Measurements from ENCODE around the gene IVNS1ABP. TPM values are rescaled to one million over a fixed set of nuclear protein-coding genes. Genes with fewer than 3 reads are reported as not detected.
"Not testable (repeated sequence)": the region's sequence is repeated elsewhere in the genome, so short reads cannot be mapped to it uniquely, and the experiment has no call there.

Gene IVNS1ABP
- polyA plus RNA-seq (2013, experiment 1 of 2): 161 TPM
- 175 TPM for polyA plus RNA-seq (2013, experiment 2 of 2)

DNA sequence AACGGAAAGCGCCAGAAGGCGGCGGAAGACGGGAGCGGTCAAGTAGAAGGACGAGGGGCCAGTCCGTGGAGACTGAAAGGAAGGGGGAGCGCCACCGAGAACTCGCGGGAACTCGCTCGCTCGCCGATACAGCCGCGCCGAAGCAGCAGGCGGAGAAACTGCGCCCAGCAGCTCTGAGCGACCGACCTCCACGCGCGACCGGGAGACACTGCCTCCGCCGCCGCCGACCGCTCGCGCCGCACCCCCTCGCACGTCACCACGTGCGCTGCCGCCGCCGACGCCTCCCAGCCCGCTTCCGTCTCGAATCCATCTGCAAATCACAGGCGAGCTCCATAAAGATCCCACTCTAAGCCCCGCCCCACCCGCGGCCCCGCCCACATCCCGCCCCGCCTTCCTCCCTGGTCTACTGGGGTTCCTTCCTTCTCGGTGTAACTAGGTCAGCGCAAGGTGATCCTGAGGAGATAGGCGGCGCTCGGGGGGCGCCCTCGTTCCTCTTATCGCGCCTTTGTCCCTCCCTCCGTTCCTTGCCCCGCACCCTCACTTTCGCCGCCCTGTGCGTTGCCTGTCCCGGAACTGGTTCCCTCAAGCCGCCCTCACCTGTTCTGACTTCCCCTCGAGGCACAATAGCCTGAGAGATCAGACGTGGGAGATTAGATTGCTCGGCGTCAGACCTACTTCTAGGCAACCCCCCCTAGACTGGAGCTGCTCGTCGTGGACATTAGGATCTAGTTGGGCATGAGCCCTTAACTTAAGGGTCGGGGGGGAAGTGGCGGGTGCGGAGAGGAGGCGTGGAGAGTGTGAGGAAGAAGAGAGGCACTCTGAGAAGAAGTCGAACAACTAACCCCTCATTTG, at the start of gene IVNS1ABP:
Gene IVNS1ABP, minus strand, starts transcription at position 210 of the 852 bp plus-strand sequence. CDS start 7,750 bp downstream, outside the sequence.
- Histone ChIP-seq H3K4me3 (ENCODE audit: extremely low read depth, insufficient read depth, low read length, poor library complexity, severe bottlenecking) (peak within 1 kb of the TSS; percentile 93), H3K9me3 (ENCODE audit: control insufficient read depth, low read length) (no peaks in the 10 kb centered on the region), H3K4me1 (ENCODE audit: control insufficient read depth, insufficient read depth, low read length, poor library complexity, severe bottlenecking) (no peaks in the 10 kb centered on the region), H3K27ac (ENCODE audit: low read depth, low read length, severe bottlenecking) (peak within 1 kb of the TSS; percentile 94), H3K36me3 (ENCODE audit: control insufficient read depth, insufficient read depth, low read length) (peaks cover under 1% of the 10 kb centered on the region)
- WGBS, 2 experiments (ENCODE audit: insufficient coverage in 2 of 2): 1 to 2% methylated on average over 58 to 59 of the region's 80 CpGs

DNA sequence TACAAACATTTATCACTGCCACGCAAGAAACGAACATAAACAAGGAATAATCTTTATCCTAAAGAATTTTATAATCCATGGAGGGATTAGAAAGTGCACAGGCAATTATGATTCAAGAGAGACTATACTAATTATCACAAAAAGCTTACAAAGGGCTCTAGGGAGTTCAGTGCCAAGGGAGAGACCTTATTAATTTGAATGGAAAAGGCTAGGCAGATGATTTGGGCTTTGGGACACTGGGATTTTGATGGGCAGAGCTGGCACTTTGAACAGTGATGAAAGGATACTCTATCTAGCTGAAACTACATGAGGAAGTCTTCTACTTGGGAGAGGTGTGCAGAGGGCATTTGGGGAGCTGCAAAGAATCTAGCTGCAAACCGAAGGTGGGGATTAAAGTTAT, 48.9 kb upstream of the IVNS1ABP start:
- no peak overlapping the region for H3K27ac ChIP-seq (ENCODE audit: low read depth, low read length, severe bottlenecking)
- H3K4me1 ChIP-seq (ENCODE audit: control insufficient read depth, insufficient read depth, low read length, poor library complexity, severe bottlenecking): no peaks in the 10 kb centered on the region
- 86% methylated on average over 1 of the region's 3 CpGs for WGBS, 2 experiments (ENCODE audit: insufficient coverage in 2 of 2)
- no peaks in the 10 kb centered on the region for H3K9me3 ChIP-seq (ENCODE audit: control insufficient read depth, low read length)
- H3K4me3 ChIP-seq (ENCODE audit: extremely low read depth, insufficient read depth, low read length, poor library complexity, severe bottlenecking): no peak overlapping the region
- H3K36me3 ChIP-seq (ENCODE audit: control insufficient read depth, insufficient read depth, low read length): no peaks in the 10 kb centered on the region

DNA sequence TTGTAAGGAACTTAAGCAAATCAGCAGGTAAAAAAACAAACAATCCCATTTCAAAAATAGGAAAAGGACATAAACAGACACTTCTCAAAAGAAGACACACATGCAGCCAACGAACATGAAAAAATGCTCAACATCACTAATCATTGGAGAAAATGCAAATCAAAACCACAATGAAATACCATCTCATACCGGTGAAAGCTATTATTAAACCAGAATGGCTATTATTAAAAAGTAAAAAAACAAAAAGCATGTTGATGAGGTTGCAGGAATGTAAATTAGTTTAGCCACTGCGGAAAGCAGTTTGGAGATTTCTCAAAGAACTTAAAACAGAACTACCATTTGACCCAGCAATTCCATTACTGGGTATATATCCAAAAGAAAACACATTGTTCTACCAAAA, 47.5 kb upstream of the IVNS1ABP start:
- not testable (repeated sequence) for H3K9me3 ChIP-seq (ENCODE audit: control insufficient read depth, low read length); H3K4me1 ChIP-seq (ENCODE audit: control insufficient read depth, insufficient read depth, low read length, poor library complexity, severe bottlenecking); H3K27ac ChIP-seq (ENCODE audit: low read depth, low read length, severe bottlenecking); H3K36me3 ChIP-seq (ENCODE audit: control insufficient read depth, insufficient read depth, low read length); H3K4me3 ChIP-seq (ENCODE audit: extremely low read depth, insufficient read depth, low read length, poor library complexity, severe bottlenecking)
- 71 to 80% methylated on average over 1 of the region's 3 CpGs for WGBS, 2 experiments (ENCODE audit: insufficient coverage in 2 of 2)

DNA sequence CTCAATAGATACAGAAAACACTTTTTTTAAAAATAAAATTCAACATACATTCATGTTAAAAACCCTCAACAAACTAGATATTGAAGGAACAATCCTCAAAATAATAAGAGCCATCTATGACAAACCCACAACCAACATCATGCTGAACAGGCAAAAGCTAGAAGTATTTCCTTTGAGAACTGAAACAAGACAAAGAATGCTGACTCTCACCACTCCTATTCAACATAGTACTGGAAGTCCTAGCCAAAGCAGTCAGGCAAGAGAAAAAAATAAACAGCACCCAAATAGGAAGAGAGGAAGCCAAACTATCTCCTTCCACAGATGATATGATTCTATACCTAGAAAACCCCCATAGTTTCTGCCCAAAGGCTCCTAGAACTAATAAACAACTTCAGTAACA, 46.2 kb upstream of the IVNS1ABP start:
- Histone ChIP-seq H3K4me3 (ENCODE audit: extremely low read depth, insufficient read depth, low read length, poor library complexity, severe bottlenecking) (no peak overlapping the region), H3K36me3 (ENCODE audit: control insufficient read depth, insufficient read depth, low read length) (no peaks in the 10 kb centered on the region), H3K27ac (ENCODE audit: low read depth, low read length, severe bottlenecking) (no peak overlapping the region), H3K4me1 (ENCODE audit: control insufficient read depth, insufficient read depth, low read length, poor library complexity, severe bottlenecking) (no peaks in the 10 kb centered on the region), H3K9me3 (ENCODE audit: control insufficient read depth, low read length) (no peaks in the 10 kb centered on the region)

DNA sequence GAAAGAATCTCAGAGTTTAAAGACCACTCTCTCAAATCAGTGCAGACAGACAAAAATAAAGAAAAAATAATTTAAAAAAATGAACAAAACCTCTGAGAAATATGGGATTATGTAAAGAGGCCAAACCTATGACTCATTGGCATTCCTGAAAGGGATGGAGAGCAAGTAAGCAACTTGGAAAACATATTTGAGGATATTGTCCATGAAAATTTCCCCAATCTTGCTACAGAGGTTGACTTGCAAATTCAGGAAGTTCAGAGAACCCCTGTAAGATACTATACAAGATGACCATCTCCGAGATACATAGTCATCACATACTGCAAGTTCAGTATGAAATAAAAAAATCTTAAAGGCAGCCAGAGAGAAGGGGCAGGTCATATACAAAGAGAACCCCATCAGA, 43.7 kb upstream of the IVNS1ABP start:
- no peak overlapping the region for H3K4me3 ChIP-seq (ENCODE audit: extremely low read depth, insufficient read depth, low read length, poor library complexity, severe bottlenecking)
- WGBS, 2 experiments (ENCODE audit: insufficient coverage in 2 of 2): no CpG with 5 or more reads among the region's 1 CpG
- no peaks in the 10 kb centered on the region for H3K36me3 ChIP-seq (ENCODE audit: control insufficient read depth, insufficient read depth, low read length)
- no peak overlapping the region for H3K27ac ChIP-seq (ENCODE audit: low read depth, low read length, severe bottlenecking)
- H3K9me3 ChIP-seq (ENCODE audit: control insufficient read depth, low read length): no peaks in the 10 kb centered on the region
- H3K4me1 ChIP-seq (ENCODE audit: control insufficient read depth, insufficient read depth, low read length, poor library complexity, severe bottlenecking): no peaks in the 10 kb centered on the region

DNA sequence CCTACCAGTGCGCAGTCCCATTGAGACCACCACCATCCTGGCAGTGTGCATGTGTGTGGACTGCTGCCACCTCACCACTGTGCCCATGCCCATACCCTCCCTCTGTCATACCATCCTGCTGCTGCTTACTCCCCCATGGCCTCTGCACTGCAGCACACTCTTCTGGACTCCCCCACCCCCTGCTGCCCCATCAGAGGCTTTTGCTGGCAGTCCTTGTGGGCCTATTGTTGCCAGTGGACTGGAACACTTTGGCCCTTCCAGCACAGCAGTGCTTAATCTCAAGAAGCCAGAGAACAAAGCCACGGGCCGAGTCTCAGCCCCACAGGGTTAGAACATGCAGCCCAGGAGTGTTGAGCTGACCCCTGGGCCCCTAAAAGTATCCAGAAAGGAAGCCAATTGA, 41.9 kb upstream of the IVNS1ABP start:
- no peaks in the 10 kb centered on the region for H3K36me3 ChIP-seq (ENCODE audit: control insufficient read depth, insufficient read depth, low read length)
- no peaks in the 10 kb centered on the region for H3K9me3 ChIP-seq (ENCODE audit: control insufficient read depth, low read length)
- H3K4me1 ChIP-seq (ENCODE audit: control insufficient read depth, insufficient read depth, low read length, poor library complexity, severe bottlenecking): no peaks in the 10 kb centered on the region
- H3K27ac ChIP-seq (ENCODE audit: low read depth, low read length, severe bottlenecking): no peak overlapping the region
- no peak overlapping the region for H3K4me3 ChIP-seq (ENCODE audit: extremely low read depth, insufficient read depth, low read length, poor library complexity, severe bottlenecking)
- 90 to 93% methylated on average over 3 of the region's 3 CpGs for WGBS, 2 experiments (ENCODE audit: insufficient coverage in 2 of 2)

DNA sequence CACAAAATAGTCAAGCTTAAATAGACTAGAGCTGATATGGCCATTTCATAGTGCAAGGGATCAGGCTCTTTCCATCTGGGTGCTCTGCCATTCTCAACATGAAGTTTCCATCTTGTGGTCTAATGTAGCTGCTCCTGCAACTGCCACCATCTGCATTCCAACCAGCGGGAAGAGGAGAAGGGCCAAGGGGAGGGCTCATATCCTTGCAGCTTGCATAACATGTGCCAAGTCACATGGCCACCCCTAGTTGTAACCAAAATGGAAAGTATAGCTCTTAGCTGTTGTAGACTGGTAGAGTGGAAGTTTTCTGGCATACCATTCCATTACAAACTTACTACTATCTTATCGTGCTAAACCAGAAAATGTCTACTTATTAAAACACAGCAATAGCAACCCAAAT, 38.9 kb upstream of the IVNS1ABP start:
- no CpG with 5 or more reads among the region's 2 CpGs for WGBS, 2 experiments (ENCODE audit: insufficient coverage in 2 of 2)
- no peaks in the 10 kb centered on the region for H3K4me1 ChIP-seq (ENCODE audit: control insufficient read depth, insufficient read depth, low read length, poor library complexity, severe bottlenecking)
- H3K36me3 ChIP-seq (ENCODE audit: control insufficient read depth, insufficient read depth, low read length): no peaks in the 10 kb centered on the region
- H3K27ac ChIP-seq (ENCODE audit: low read depth, low read length, severe bottlenecking): no peak overlapping the region
- H3K9me3 ChIP-seq (ENCODE audit: control insufficient read depth, low read length): no peaks in the 10 kb centered on the region
- H3K4me3 ChIP-seq (ENCODE audit: extremely low read depth, insufficient read depth, low read length, poor library complexity, severe bottlenecking): no peak overlapping the region

DNA sequence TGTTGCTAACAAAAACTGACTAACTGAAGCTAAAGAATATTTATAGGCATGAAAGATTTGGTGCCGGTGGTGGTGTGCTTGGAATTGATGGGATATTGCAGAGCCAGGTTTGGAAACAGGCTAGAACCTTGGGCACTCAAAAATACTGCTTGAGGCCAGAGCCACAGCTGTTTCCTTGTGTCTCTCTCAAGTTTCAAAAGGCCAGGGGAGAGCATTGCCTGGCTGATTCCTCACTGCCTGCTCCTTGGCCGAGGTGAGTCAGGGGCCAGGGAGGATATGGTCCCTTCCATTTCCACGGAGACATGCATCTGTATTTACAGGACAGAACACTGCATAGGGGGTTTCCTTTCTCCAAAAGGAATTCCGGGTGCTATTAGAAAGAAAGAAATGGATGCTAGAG, 36.1 kb upstream of the IVNS1ABP start:
- no peaks in the 10 kb centered on the region for H3K9me3 ChIP-seq (ENCODE audit: control insufficient read depth, low read length)
- H3K27ac ChIP-seq (ENCODE audit: low read depth, low read length, severe bottlenecking): no peak overlapping the region
- H3K4me1 ChIP-seq (ENCODE audit: control insufficient read depth, insufficient read depth, low read length, poor library complexity, severe bottlenecking): no peaks in the 10 kb centered on the region
- whole genome bisulfite sequencing, 2 experiments (ENCODE audit: insufficient coverage in 2 of 2): 86 to 93% methylated on average over 3 of the region's 4 CpGs
- no peak overlapping the region for H3K4me3 ChIP-seq (ENCODE audit: extremely low read depth, insufficient read depth, low read length, poor library complexity, severe bottlenecking)
- no peaks in the 10 kb centered on the region for H3K36me3 ChIP-seq (ENCODE audit: control insufficient read depth, insufficient read depth, low read length)

DNA sequence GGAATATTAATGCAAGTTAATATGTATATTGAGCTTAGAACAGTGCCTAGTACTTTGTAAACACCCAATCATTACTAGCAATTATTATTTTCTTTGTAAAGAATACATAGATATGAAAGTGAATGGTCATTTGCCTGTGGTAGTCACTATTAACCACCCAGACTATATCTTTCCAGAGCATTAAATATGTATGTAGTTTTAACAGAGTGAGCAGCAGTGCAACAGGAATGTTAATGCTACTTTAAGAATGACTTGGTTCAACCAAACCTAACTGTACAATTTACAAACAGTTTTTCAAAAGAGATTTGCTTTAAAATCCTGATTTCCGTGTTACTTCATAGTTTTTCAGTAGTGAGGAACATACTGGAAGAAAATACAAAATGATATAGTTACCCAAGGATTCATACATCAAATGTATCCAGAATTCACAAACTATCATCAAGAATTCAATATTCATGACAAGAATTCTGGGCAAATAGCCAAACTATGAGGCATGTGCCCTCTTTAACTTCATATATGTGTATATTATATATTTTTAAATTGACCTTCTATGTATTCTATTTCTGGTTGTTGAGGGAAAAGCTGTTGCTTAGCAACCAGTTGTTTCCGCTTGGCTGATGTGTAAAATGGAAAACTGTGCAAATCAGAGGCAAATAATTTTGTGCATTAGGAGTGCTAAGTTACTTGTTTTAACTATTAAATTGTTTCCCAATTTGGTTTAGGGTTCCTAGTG, 34.9 kb upstream of the IVNS1ABP start:
- no peaks in the 10 kb centered on the region for H3K9me3 ChIP-seq (ENCODE audit: control insufficient read depth, low read length)
- no peaks in the 10 kb centered on the region for H3K4me1 ChIP-seq (ENCODE audit: control insufficient read depth, insufficient read depth, low read length, poor library complexity, severe bottlenecking)
- H3K4me3 ChIP-seq (ENCODE audit: extremely low read depth, insufficient read depth, low read length, poor library complexity, severe bottlenecking): no peak overlapping the region
- no peak overlapping the region for H3K27ac ChIP-seq (ENCODE audit: low read depth, low read length, severe bottlenecking)
- no peaks in the 10 kb centered on the region for H3K36me3 ChIP-seq (ENCODE audit: control insufficient read depth, insufficient read depth, low read length)
- no CpG with 5 or more reads among the region's 2 CpGs for WGBS, 2 experiments (ENCODE audit: insufficient coverage in 2 of 2)

DNA sequence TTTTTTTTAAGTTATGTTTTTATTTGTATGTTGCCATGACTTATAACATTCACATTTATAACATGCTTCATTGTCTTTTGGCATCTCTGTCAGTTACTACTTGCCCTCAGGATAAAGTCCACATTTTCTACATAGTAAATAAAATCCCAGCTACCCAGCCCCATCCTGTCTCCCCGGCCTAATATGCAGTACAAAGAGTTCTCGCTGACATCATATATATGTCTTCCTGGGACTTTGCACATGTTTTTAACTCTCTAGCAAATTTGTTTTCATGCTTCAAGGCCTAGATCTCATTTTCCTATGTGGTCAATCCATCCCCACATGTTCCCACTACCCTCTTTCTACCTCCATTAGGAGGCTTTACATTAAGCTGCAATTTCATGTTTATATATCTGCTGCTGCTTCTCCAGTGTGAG, 33.0 kb upstream of the IVNS1ABP start:
- WGBS, 2 experiments (ENCODE audit: insufficient coverage in 2 of 2): 100% methylated on average over 2 of the region's 2 CpGs
- Histone ChIP-seq H3K4me3 (ENCODE audit: extremely low read depth, insufficient read depth, low read length, poor library complexity, severe bottlenecking) (no peak overlapping the region), H3K9me3 (ENCODE audit: control insufficient read depth, low read length) (no peaks in the 10 kb centered on the region), H3K27ac (ENCODE audit: low read depth, low read length, severe bottlenecking) (no peak overlapping the region), H3K4me1 (ENCODE audit: control insufficient read depth, insufficient read depth, low read length, poor library complexity, severe bottlenecking) (no peaks in the 10 kb centered on the region), H3K36me3 (ENCODE audit: control insufficient read depth, insufficient read depth, low read length) (no peaks in the 10 kb centered on the region)

DNA sequence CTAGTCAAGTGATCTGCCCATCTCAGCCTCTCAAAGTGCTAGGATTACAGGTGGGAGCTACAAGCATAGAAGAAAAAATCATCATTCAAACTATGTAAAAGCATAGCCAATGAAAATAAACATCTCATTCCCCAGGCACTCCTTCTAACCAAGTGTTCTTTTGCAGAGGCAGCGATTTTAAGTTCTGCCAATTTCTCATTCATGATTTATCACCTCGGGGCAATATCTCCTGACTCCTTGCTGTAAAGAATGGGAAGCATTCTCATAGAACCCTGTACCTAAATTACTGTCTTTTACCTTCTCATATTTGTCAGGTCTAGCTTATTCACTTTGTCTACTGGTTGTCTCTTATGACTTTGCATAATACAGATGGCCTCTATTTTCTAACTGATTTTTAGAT, 32.5 kb upstream of the IVNS1ABP start:
- Histone ChIP-seq H3K4me1 (ENCODE audit: control insufficient read depth, insufficient read depth, low read length, poor library complexity, severe bottlenecking) (no peaks in the 10 kb centered on the region), H3K9me3 (ENCODE audit: control insufficient read depth, low read length) (no peaks in the 10 kb centered on the region), H3K4me3 (ENCODE audit: extremely low read depth, insufficient read depth, low read length, poor library complexity, severe bottlenecking) (no peak overlapping the region), H3K27ac (ENCODE audit: low read depth, low read length, severe bottlenecking) (no peak overlapping the region), H3K36me3 (ENCODE audit: control insufficient read depth, insufficient read depth, low read length) (no peaks in the 10 kb centered on the region)
- WGBS, 2 experiments (ENCODE audit: insufficient coverage in 2 of 2): 88 to 90% methylated on average over 1 to 2 of the region's 2 CpGs
